ENCODE data around the gene TSPAN4. TPM values are rescaled to one million over a fixed set of nuclear protein-coding genes. Genes with fewer than 3 reads are reported as not detected.

Gene TSPAN4
- total and polyA plus RNA-seq, 10 of the 15 experiments (the other 5 are each of a cell fraction or from before 2014, with no cell fraction given), result 0.37 to 14.0 (median 8.5) TPM; not detected in 1

- Histone ChIP-seq H4K20me1 (ENCODE audit: control insufficient read depth, insufficient read depth) (no peaks in the 10 kb centered on the region), H3K9me3 (replicated peaks; ENCODE audit: control insufficient read depth, insufficient read depth, low read length) (no peaks in the 10 kb centered on the region), H3K27ac (ENCODE audit: control insufficient read depth, insufficient read depth) (no peak overlapping the region), H3K36me3 (ENCODE audit: control insufficient read depth in 2 of 2, insufficient read depth in 2 of 2, low read length in 1 of 2) (no peaks in the 10 kb centered on the region; a peak in 1 of 4 replicates), H3K4me3 (no peak overlapping the region; the same call in 1 of the 2 replicates), H2AFZ (ENCODE audit: control insufficient read depth, low read depth, low read length) (no peak overlapping the region), H3K4me2 (ENCODE audit: control insufficient read depth, insufficient read depth) (no peak overlapping the region; the same call in 1 of the 2 replicates), H3K27me3 (replicated peaks in 1 of 2; ENCODE audit: control insufficient read depth in 2 of 2, insufficient read depth in 2 of 2, low read length in 1 of 2) (no peaks in the 10 kb centered on the region; a peak in 3 of 4 replicates), H3K9ac (ENCODE audit: control insufficient read depth, insufficient read depth, low read length) (no peak overlapping the region), H3K79me2 (ENCODE audit: control insufficient read depth, insufficient read depth, low read length) (no peaks in the 10 kb centered on the region), H3K4me1 (ENCODE audit: control insufficient read depth, insufficient read depth, low read length) (peaks cover 42% of the 10 kb centered on the region)
- ChIA-PET RAD21 (ENCODE audit: unreplicated experiment) (interaction anchor here (0.6 to 1.3 kb wide), 3 partner anchors 12 to 98 kb away, joined by 3 read pairs; partner anchors contain the start of gene RPLP2), SMC1A (ENCODE audit: uncharacterized antibody, unreplicated experiment) (no interaction called here), POLR2A (interaction anchor here (0.6 to 5.2 kb wide), 4 partner anchors 9 to 36 kb away, joined by 3 to 33 read pairs (median 13); partner anchors contain the start of genes PNPLA2, POLR2L and TSPAN4), CTCF (interaction anchor here (1.1 kb wide), 1 partner anchor 17 kb away, joined by 3 read pairs; no protein-coding TSS in a partner anchor)
- ATAC-seq, result no peak
- DNase-seq (ENCODE audit: low read depth, low spot score), result no peak
- 58% methylated on average over 26 of the region's 31 CpGs for WGBS (ENCODE audit: insufficient coverage, insufficient replicate concordance, low lambda C conversion rate, missing lambda C conversion rate)
- in situ Hi-C loops (cut with MboI) (no loop called here), intact Hi-C loops (cut with micrococcal nuclease; ENCODE audit: unreplicated experiment) (no loop called here)
- no peak for TF ChIP-seq IKZF2 (IDR thresholded peaks at IDR 0.05)
- TF ChIP-seq, protein P1, sequence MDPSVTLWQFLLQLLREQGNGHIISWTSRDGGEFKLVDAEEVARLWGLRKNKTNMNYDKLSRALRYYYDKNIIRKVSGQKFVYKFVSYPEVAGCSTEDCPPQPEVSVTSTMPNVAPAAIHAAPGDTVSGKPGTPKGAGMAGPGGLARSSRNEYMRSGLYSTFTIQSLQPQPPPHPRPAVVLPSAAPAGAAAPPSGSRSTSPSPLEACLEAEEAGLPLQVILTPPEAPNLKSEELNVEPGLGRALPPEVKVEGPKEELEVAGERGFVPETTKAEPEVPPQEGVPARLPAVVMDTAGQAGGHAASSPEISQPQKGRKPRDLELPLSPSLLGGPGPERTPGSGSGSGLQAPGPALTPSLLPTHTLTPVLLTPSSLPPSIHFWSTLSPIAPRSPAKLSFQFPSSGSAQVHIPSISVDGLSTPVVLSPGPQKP (IDR thresholded peaks at IDR 0.05; ENCODE audit: low read depth, low read length), result no peak
- no peak for TF ChIP-seq NR2C1 (IDR thresholded peaks at IDR 0.05)
- no peak for FAIRE-seq
- BruUV-seq (replicated peaks), result no TSS peak
Measured at GRCh38 chr11:831118-831864, 11.4 kb upstream of the TSPAN4 start.
